Peyer's patch (tissue), 4 donors: ENCODE results near the gene PRSS8. TPM values are rescaled to one million over a fixed set of nuclear protein-coding genes. Genes with fewer than 3 reads are reported as not detected.

Experiments used
- DNase-seq, 3 donors: peaks; one replicate each; pipeline ENCODE4 v3.0.0-alpha.2; 2017 to 2019
- H3K27ac ChIP-seq, 4 donors: fragments of 200-600 bp; sonication (generic); one replicate each; pipeline ENCODE4 v1.5.1; 2016 to 2019
- H3K27me3 ChIP-seq, 2 donors: fragments of 200-600 bp; sonication (generic); one replicate each; pipeline ENCODE4 v1.5.1; 2019
- H3K36me3 ChIP-seq, 3 donors: fragments of 200-600 bp; sonication (generic); one replicate each; pipeline ENCODE4 v1.5.1; 2016 to 2019
- H3K4me1 ChIP-seq, 4 donors: fragments of 200-600 bp; sonication (generic); one replicate each; pipeline ENCODE4 v1.5.1; 2016 to 2019
- H3K4me3 ChIP-seq, 4 donors: fragments of 200-600 bp; sonication (generic); 1 replicate in 3 of 4; 2 replicates in 1 of 4; pipeline ENCODE4 v1.5.1; 2016 to 2019; ENCODE audit warnings: mild to moderate bottlenecking in 1 of 4
- H3K9me3 ChIP-seq, 4 donors: fragments of 200-600 bp; sonication (generic); one replicate each; pipeline ENCODE4 v1.5.1; 2016 to 2019; ENCODE audit warnings: mild to moderate bottlenecking in 1 of 4
- CTCF ChIP-seq, 6 experiments: fragments of 450-650 bp in 4 of 6; fragments of 200-600 bp in 2 of 6; sonication (generic) in 1 of 6; IDR thresholded peaks; one replicate each; pipeline ENCODE4 v1.5.1; 2017 to 2019; ENCODE audit warnings: antibody characterized with exemption in 6 of 6, mild to moderate bottlenecking in 3 of 6, moderate library complexity in 1 of 6
- POLR2A ChIP-seq, 2 donors: fragments of 450-650 bp; IDR thresholded peaks; one replicate each; pipeline ENCODE4 v1.5.1; 2017; ENCODE audit warnings: antibody characterized with exemption in 2 of 2, mild to moderate bottlenecking in 2 of 2, moderate library complexity in 2 of 2
- total RNA-seq, 4 donors: library from RNA; depleted of rRNA; stranded (reverse); fragments of >200 nt; gene quantifications; one replicate each; pipeline ENCODE4 v1.1.0, GENCODE V29; 2016

Gene PRSS8
- total RNA-seq, 4 donors from 2014 or later: 27.2 to 666 (median 549) TPM

- H3K4me3 ChIP-seq: no peak overlapping the region
- H3K27me3 ChIP-seq: no peaks in the 10 kb centered on the region
- H3K9me3 ChIP-seq: no peaks in the 10 kb centered on the region
- peaks cover 0 to 19% (median 0%) of the 10 kb centered on the region in 4 donors for H3K4me1 ChIP-seq
- TF ChIP-seq CTCF (IDR thresholded peaks at IDR 0.05) (no peak), POLR2A (IDR thresholded peaks at IDR 0.05) (no peak)
- DNase-seq: no peak
- no peak overlapping the region for H3K27ac ChIP-seq
- H3K36me3 ChIP-seq: peaks cover 0 to 58% (median 0%) of the 10 kb centered on the region in 3 donors
Observed at GRCh38 chr16:31085411-31085810, 50.1 kb downstream of the PRSS8 start.

GRCh38 chr16:31084584-31085302 lies 50.8 kb downstream of the PRSS8 start:
- peaks cover 0 to 59% (median 0%) of the 10 kb centered on the region in 3 donors for H3K36me3 ChIP-seq
- no peak overlapping the region for H3K4me3 ChIP-seq
- peak in 1 of 3 donors; percentile 45 for DNase-seq
- TF ChIP-seq CTCF (IDR thresholded peaks at IDR 0.05): no peak
- TF ChIP-seq POLR2A (IDR thresholded peaks at IDR 0.05): no peak
- H3K9me3 ChIP-seq: no peaks in the 10 kb centered on the region
- H3K27me3 ChIP-seq: no peaks in the 10 kb centered on the region
- H3K27ac ChIP-seq: no peak overlapping the region
- peaks cover 0 to 19% (median 0%) of the 10 kb centered on the region in 4 donors for H3K4me1 ChIP-seq

GRCh38 chr16:31083981-31084380 lies 51.5 kb downstream of the PRSS8 start:
- no peak for DNase-seq
- Histone ChIP-seq H3K4me3 (no peak overlapping the region), H3K27me3 (no peaks in the 10 kb centered on the region), H3K4me1 (peaks cover 0 to 19% (median 0%) of the 10 kb centered on the region in 4 donors), H3K36me3 (peaks cover 0 to 59% (median 0%) of the 10 kb centered on the region in 3 donors), H3K27ac (no peak overlapping the region), H3K9me3 (no peaks in the 10 kb centered on the region)
- no peak for TF ChIP-seq POLR2A (IDR thresholded peaks at IDR 0.05)
- no peak for TF ChIP-seq CTCF (IDR thresholded peaks at IDR 0.05)

GRCh38 chr16:31083556-31083955 lies 52.0 kb downstream of the PRSS8 start:
- no peak for DNase-seq
- Histone ChIP-seq H3K27me3 (no peaks in the 10 kb centered on the region), H3K4me3 (no peak overlapping the region), H3K4me1 (peaks cover 0 to 19% (median 0%) of the 10 kb centered on the region in 4 donors), H3K9me3 (no peaks in the 10 kb centered on the region), H3K27ac (no peak overlapping the region), H3K36me3 (peaks cover 0 to 59% (median 0%) of the 10 kb centered on the region in 3 donors)
- no peak for TF ChIP-seq POLR2A (IDR thresholded peaks at IDR 0.05)
- no peak for TF ChIP-seq CTCF (IDR thresholded peaks at IDR 0.05)

- no peaks in the 10 kb centered on the region for H3K27me3 ChIP-seq
- peaks cover 0 to 19% (median 0%) of the 10 kb centered on the region in 4 donors for H3K4me1 ChIP-seq
- H3K36me3 ChIP-seq: peaks cover 0 to 63% (median 0%) of the 10 kb centered on the region in 3 donors
- TF ChIP-seq POLR2A (IDR thresholded peaks at IDR 0.05) (no peak), CTCF (IDR thresholded peaks at IDR 0.05) (no peak)
- no peak for DNase-seq
- no peak overlapping the region for H3K4me3 ChIP-seq
- H3K9me3 ChIP-seq: no peaks in the 10 kb centered on the region
- peak overlapping the region in 2 of 4 donors; percentile 28 to 37 for H3K27ac ChIP-seq
Observed at GRCh38 chr16:31083081-31083480, 52.4 kb downstream of the PRSS8 start.
